Liver (tissue), 9 donors: ENCODE measurements around the gene ERC2. TPM values are rescaled to one million over a fixed set of nuclear protein-coding genes. Genes with fewer than 3 reads are reported as not detected.

Experiments
- DNase-seq: peaks from one replicate; pipeline ENCODE4 v3.0.0-alpha.2; 2017; ENCODE audit warnings: low spot score
- H3K27ac ChIP-seq, 2 donors: one replicate each; pipeline ENCODE4 v1.7.0; 2013; ENCODE audit warnings: inconsistent platforms in 2 of 2, low read length in 2 of 2, control low read depth in 1 of 2, low read depth in 1 of 2, mild to moderate bottlenecking in 1 of 2
- H3K27me3 ChIP-seq, 4 donors: one replicate each; pipeline versions ENCODE4 v1.6.1 to v1.7.0; 2013; ENCODE audit warnings: low read length in 3 of 4, inconsistent platforms in 1 of 4, mild to moderate bottlenecking in 1 of 4, moderate library complexity in 1 of 4; ENCODE audit not compliant: control insufficient read depth in 4 of 4, insufficient read depth in 4 of 4
- H3K36me3 ChIP-seq, 4 donors: one replicate each; pipeline versions ENCODE4 v1.6.1 to v1.7.0; 2013; ENCODE audit warnings: low read length in 3 of 4, mild to moderate bottlenecking in 3 of 4, low read depth in 1 of 4, moderate library complexity in 1 of 4; ENCODE audit not compliant: control insufficient read depth in 4 of 4, insufficient read depth in 3 of 4
- H3K4me1 ChIP-seq, 4 donors: one replicate each; pipeline versions ENCODE4 v1.6.1 to v1.7.0; 2013; ENCODE audit warnings: low read length in 3 of 4, mild to moderate bottlenecking in 3 of 4, moderate library complexity in 1 of 4; ENCODE audit not compliant: control insufficient read depth in 4 of 4, insufficient read depth in 4 of 4
- H3K4me3 ChIP-seq, 3 donors: one replicate each; pipeline versions ENCODE4 v1.6.1 to v1.7.0; 2013; ENCODE audit warnings: low read length in 3 of 3, control low read depth in 1 of 3, low read depth in 1 of 3, mild to moderate bottlenecking in 1 of 3
- H3K9ac ChIP-seq, 2 donors: one replicate each; pipeline ENCODE4 v1.7.0; 2013; ENCODE audit warnings: low read length in 2 of 2, mild to moderate bottlenecking in 2 of 2, moderate library complexity in 2 of 2, control low read depth in 1 of 2, low read depth in 1 of 2
- H3K9me3 ChIP-seq, 4 donors: one replicate each; pipeline versions ENCODE4 v1.6.1 to v1.7.0; 2013; ENCODE audit warnings: low read length in 3 of 4; ENCODE audit not compliant: control insufficient read depth in 4 of 4
- ATF3 ChIP-seq: IDR thresholded peaks from 2 replicates; pipeline ENCODE4 v1.6.1; 2016; ENCODE audit warnings: antibody characterized with exemption
- CTCF ChIP-seq: fragments of 150-350 bp; IDR thresholded peaks from 2 replicates; pipeline ENCODE4 v1.5.1; 2017; ENCODE audit warnings: improper control_type of control experiment, low read depth, low read length; ENCODE audit not compliant: missing input control
- EGR1 ChIP-seq, 2 donors: IDR thresholded peaks; 2 replicates each; pipeline ENCODE4 v1.6.1; 2016 to 2018; ENCODE audit warnings: antibody characterized with exemption in 2 of 2, low read depth in 2 of 2
- FOXA1 ChIP-seq: IDR thresholded peaks from 2 replicates; pipeline ENCODE4 v1.6.1; 2016; ENCODE audit warnings: antibody characterized with exemption
- FOXA2 ChIP-seq: IDR thresholded peaks from 2 replicates; pipeline ENCODE4 v1.6.1; 2016; ENCODE audit warnings: antibody characterized with exemption
- GABPA ChIP-seq, 2 donors: IDR thresholded peaks in 1 of 2; conservative IDR thresholded peaks in 1 of 2; 2 replicates each; pipeline ENCODE4 v1.6.1; 2016; ENCODE audit warnings: antibody characterized with exemption in 2 of 2, mild to moderate bottlenecking in 1 of 2, moderate library complexity in 1 of 2
- HNF4A ChIP-seq, 2 donors: conservative IDR thresholded peaks; 2 replicates each; pipeline ENCODE4 v1.6.1; 2016; ENCODE audit warnings: antibody characterized with exemption in 2 of 2, mild to moderate bottlenecking in 2 of 2
- HNF4G ChIP-seq: IDR thresholded peaks from 2 replicates; pipeline ENCODE4 v1.6.1; 2016; ENCODE audit warnings: antibody characterized with exemption
- JUND ChIP-seq, 2 donors: IDR thresholded peaks; 2 replicates each; pipeline ENCODE4 v1.6.1; 2016; ENCODE audit warnings: antibody characterized with exemption in 2 of 2
- MAX ChIP-seq: IDR thresholded peaks from 2 replicates; pipeline ENCODE4 v1.6.1; 2016; ENCODE audit warnings: antibody characterized with exemption
- NR2F2 ChIP-seq: IDR thresholded peaks from 2 replicates; pipeline ENCODE4 v1.6.1; 2016; ENCODE audit warnings: antibody characterized with exemption
- RAD21 ChIP-seq, 2 donors: IDR thresholded peaks; 2 replicates each; pipeline ENCODE4 v1.6.1; 2016; ENCODE audit warnings: antibody characterized with exemption in 2 of 2, mild to moderate bottlenecking in 2 of 2
- REST ChIP-seq: IDR thresholded peaks from 2 replicates; pipeline ENCODE4 v1.6.1; 2016; ENCODE audit warnings: antibody characterized with exemption, mild to moderate bottlenecking
- RXRA ChIP-seq, 2 donors: IDR thresholded peaks; 2 replicates each; pipeline ENCODE4 v1.6.1; 2017 to 2018; ENCODE audit warnings: antibody characterized with exemption in 2 of 2, mild to moderate bottlenecking in 1 of 2
- SP1 ChIP-seq: IDR thresholded peaks from 2 replicates; pipeline ENCODE4 v1.6.1; 2018; ENCODE audit warnings: antibody characterized with exemption, mild to moderate bottlenecking
- TAF1 ChIP-seq: conservative IDR thresholded peaks from 2 replicates; pipeline ENCODE4 v1.6.1; 2016; ENCODE audit warnings: antibody characterized with exemption, mild to moderate bottlenecking
- YY1 ChIP-seq: IDR thresholded peaks from 2 replicates; pipeline ENCODE4 v1.6.1; 2016; ENCODE audit warnings: antibody characterized with exemption, mild to moderate bottlenecking
- ZBTB33 ChIP-seq: IDR thresholded peaks from 2 replicates; pipeline ENCODE4 v1.6.1; 2016; ENCODE audit warnings: antibody characterized with exemption
- WGBS: extraction: QIAGEN DNeasy Blood & Tissue Kit; methylation state at CpG from one replicate; pipeline ENCODE4 v1.1.7; 2013; 5-methylcytosine and 5-hydroxymethylcytosine counted together
- polyA plus RNA-seq, 2 donors: library from polyadenylated mRNA; stranded (reverse) in 1 of 2; unstranded in 1 of 2; fragments of 200-250 nt in 1 of 2; fragments of >200 nt in 1 of 2; fragmentation: Nextera tagmentation in 1 of 2; extraction: Ambion mirVana in 1 of 2; gene quantifications; one replicate each; pipeline versions ENCODE4 v1.2.1 to v1.2.3, GENCODE V29; 2013 to 2015
- total RNA-seq, 2 donors: library from RNA; depleted of rRNA; stranded (reverse); fragments of >200 nt; gene quantifications; one replicate each; pipeline ENCODE4 v1.2.3, GENCODE V29; 2014
- donor health status: healthy.
- donor health status: healthy.
- donor health status: healthy.
- donor health status: healthy.
- donor health status: healthy.

The ERC2 gene
- total and polyA plus RNA-seq, 4 donors: 0.14 to 0.25 TPM; not detected in 2

- TF ChIP-seq HNF4A (conservative IDR thresholded peaks at IDR 0.05): no peak
- no peak for TF ChIP-seq JUND (IDR thresholded peaks at IDR 0.05)
- TF ChIP-seq EGR1 (IDR thresholded peaks at IDR 0.05; ENCODE audit: low read depth in 2 of 2): no peak
- TF ChIP-seq HNF4G: no peak
- no peak for TF ChIP-seq SP1
- TF ChIP-seq ZBTB33: no peak
- no peak for TF ChIP-seq FOXA2
- no peak for TF ChIP-seq GABPA (IDR thresholded peaks at IDR 0.05 in 1 of 2, conservative IDR thresholded peaks at IDR 0.05 in 1 of 2)
- TF ChIP-seq TAF1: no peak
- no peak for TF ChIP-seq RAD21 (IDR thresholded peaks at IDR 0.05)
- TF ChIP-seq MAX: no peak
- 65% methylated on average over 4 of the region's 4 CpGs for WGBS
- Histone ChIP-seq H3K4me1 (no peaks in the 10 kb centered on the region), H3K36me3 (no peaks in the 10 kb centered on the region), H3K27me3 (peaks cover 0 to 6% (median 0%) of the 10 kb centered on the region in 4 donors), H3K9me3 (no peaks in the 10 kb centered on the region), H3K4me3 (no peak overlapping the region), H3K9ac (no peak overlapping the region), H3K27ac (no peak overlapping the region)
- no peak for DNase-seq
Measured at GRCh38 chr3:56052188-56052587, 416.1 kb downstream of the ERC2 start.

- Histone ChIP-seq H3K4me3 (no peak overlapping the region), H3K27me3 (peaks cover 0 to 6% (median 0%) of the 10 kb centered on the region in 4 donors), H3K9ac (no peak overlapping the region), H3K36me3 (no peaks in the 10 kb centered on the region), H3K9me3 (no peaks in the 10 kb centered on the region), H3K27ac (no peak overlapping the region), H3K4me1 (no peaks in the 10 kb centered on the region)
- TF ChIP-seq JUND (IDR thresholded peaks at IDR 0.05) (no peak), RAD21 (IDR thresholded peaks at IDR 0.05) (no peak), TAF1 (no peak), FOXA1 (no peak), GABPA (IDR thresholded peaks at IDR 0.05 in 1 of 2, conservative IDR thresholded peaks at IDR 0.05 in 1 of 2) (no peak), HNF4G (no peak), ATF3 (no peak), REST (no peak), YY1 (no peak), SP1 (no peak), RXRA (IDR thresholded peaks at IDR 0.05) (no peak), ZBTB33 (no peak), FOXA2 (no peak), EGR1 (IDR thresholded peaks at IDR 0.05; ENCODE audit: low read depth in 2 of 2) (no peak), MAX (no peak), CTCF (no peak), HNF4A (conservative IDR thresholded peaks at IDR 0.05) (no peak), NR2F2 (no peak)
- DNase-seq: no peak
Measured at GRCh38 chr3:56051052-56051451, 417.2 kb downstream of the ERC2 start.
